ENCODE data around the gene TTLL11.

- TF ChIP-seq POLR2A (IDR thresholded peaks at IDR 0.05; ENCODE audit: low read length) (no peak), GATA1 (IDR thresholded peaks at IDR 0.05; ENCODE audit: low read depth, low read length) (no peak)
Observed at GRCh38 chr9:121865884-121866283, 227.2 kb downstream of the TTLL11 start.
